Heart right ventricle (tissue), 16 donors: Measurements from ENCODE around the gene DERA. TPM values are rescaled to one million over a fixed set of nuclear protein-coding genes. Genes with fewer than 3 reads are reported as not detected.

Experiments used
- ATAC-seq, 8 donors: fragments of 200-7000 bp; cut with Tn5 transposase; one replicate each; pipeline ENCODE4 v1.9.1; 2020; ENCODE audit warnings: mild to moderate bottlenecking in 8 of 8, moderate library complexity in 8 of 8, moderate number of reproducible peaks in 1 of 8
- DNase-seq, 2 donors: peaks; one replicate each; pipeline ENCODE4 v3.0.0-alpha.2; 2020
- H3K27ac ChIP-seq, 10 donors: fragments of 200-600 bp; sonication (generic) in 2 of 10; one replicate each; pipeline versions ENCODE4 v1.5.0 to v1.8.0; 2020 to 2022; ENCODE audit warnings: mild to moderate bottlenecking in 3 of 10
- H3K27me3 ChIP-seq, 7 donors: fragments of 200-600 bp; one replicate each; pipeline ENCODE4 v1.8.0; 2021 to 2022; ENCODE audit warnings: mild to moderate bottlenecking in 2 of 7
- H3K36me3 ChIP-seq, 9 donors: fragments of 200-600 bp; sonication (generic) in 1 of 9; one replicate each; pipeline versions ENCODE4 v1.5.0 to v1.8.0; 2020 to 2022; ENCODE audit warnings: mild to moderate bottlenecking in 2 of 9
- H3K4me1 ChIP-seq, 9 donors: fragments of 200-600 bp; sonication (generic) in 1 of 9; one replicate each; pipeline versions ENCODE4 v1.5.0 to v1.8.0; 2020 to 2022; ENCODE audit warnings: mild to moderate bottlenecking in 4 of 9
- H3K4me3 ChIP-seq, 10 donors: fragments of 200-600 bp; sonication (generic) in 2 of 10; one replicate each; pipeline versions ENCODE4 v1.5.0 to v1.8.0; 2020 to 2022; ENCODE audit warnings: mild to moderate bottlenecking in 7 of 10, moderate library complexity in 2 of 10
- H3K9me3 ChIP-seq, 11 donors: fragments of 200-600 bp in 10 of 11; sonication (generic) in 2 of 11; one replicate each; pipeline versions ENCODE4 v1.5.0 to v1.8.0; 2013 to 2022; ENCODE audit warnings: mild to moderate bottlenecking in 2 of 11, control low read depth in 1 of 11, moderate library complexity in 1 of 11
- WGBS, 2 donors: extraction: QIAGEN DNeasy Blood & Tissue Kit; methylation state at CpG; one replicate each; pipeline ENCODE4 v1.1.7; 2013; ENCODE audit warnings: inconsistent platforms in 1 of 2; 5-methylcytosine and 5-hydroxymethylcytosine counted together
- intact Hi-C, 10 donors: fragments of 100-400 bp; cut with DNase I; formaldehyde crosslinking; loops; one replicate each; pipeline versions ENCODE4 v1.11.1 to v1.14.2; 2022
- polyA plus RNA-seq, 2 donors: library from polyadenylated mRNA; stranded (reverse); fragments of 200-250 nt; gene quantifications; one replicate each; pipeline ENCODE4 v1.2.3, GENCODE V29; 2013
- total RNA-seq, 10 donors: library from RNA; stranded (reverse); fragmentation: NEBNext Ultra II Directional in 3 of 10; extraction: Animal tissue kit (Norgen Biotek cat#: 25700) in 3 of 10; gene quantifications; one replicate each; pipeline versions ENCODE4 v1.2.1 to v1.2.4, GENCODE V29; 2021 to 2023
- TF ChIP-seq, protein P1 (sequence below), 9 donors: fragments of 200-600 bp; sonication (generic) in 2 of 9; IDR thresholded peaks; one replicate each; pipeline versions ENCODE4 v1.5.0 to v1.8.0; 2021 to 2022; ENCODE audit warnings: antibody characterized with exemption in 9 of 9, mild to moderate bottlenecking in 5 of 9, moderate library complexity in 1 of 9
- donor health status: Arrhythmogenic right ventricular cardiomyopathy.
- donor health status: ischemic (EF 13 %, LVEDD 7.1; RV severe dilation, severe dysfunction).
- donor health status: healthy with polysubstance abuse.
- donor health status: DM: no; HTN: yes; CAD: no.
- donor health status: DM: no; HTN: no; CAD: no.
- donor health status: ischemic (EF 25% LVEDD 6.9; RV normal size, moderate dysfunction).
- donor health status: ischemic (EF 25% LVEDD 5.7; RV mildly dilated, moderate dysfunction).
- donor health status: healthy.
- donor health status: DM: yes; HTN: yes; CAD: no.
- donor health status: Ischemic cardiomyopathy.
- donor health status: ischemic (EF 35%, LVEDD 5.7; RV mildly dilated, moderate dysfunction).
- donor health status: nonischemic (EF 11% LVEDD 7.7; RV severe dilation, severe dysfunction).
- donor health status: DM: yes; HTN: yes; CAD: no.
- donor health status: PGD.
- donor health status: ischemic (EF 29% LVEDD 5.4; RV normal size, mild dysfunction).
- donor health status: nonischemic (EF 23%, LVEDD 6.1; RV moderate dilation, normal function).

DERA gene
- total and polyA plus RNA-seq, 12 donors = 14.6 to 23.8 (median 19.2) TPM

- Histone ChIP-seq H3K27ac (no peak overlapping the region), H3K36me3 (peaks cover 0 to 6% (median 0%) of the 10 kb centered on the region in 9 donors), H3K4me1 (peaks cover 0 to 6% (median 0%) of the 10 kb centered on the region in 9 donors), H3K27me3 (no peaks in the 10 kb centered on the region), H3K9me3 (no peaks in the 10 kb centered on the region), H3K4me3 (no peak overlapping the region)
- DNase-seq (no peak), ATAC-seq (peak in 2 of 8 donors; percentile 20 to 37)
- TF ChIP-seq, protein P1, sequence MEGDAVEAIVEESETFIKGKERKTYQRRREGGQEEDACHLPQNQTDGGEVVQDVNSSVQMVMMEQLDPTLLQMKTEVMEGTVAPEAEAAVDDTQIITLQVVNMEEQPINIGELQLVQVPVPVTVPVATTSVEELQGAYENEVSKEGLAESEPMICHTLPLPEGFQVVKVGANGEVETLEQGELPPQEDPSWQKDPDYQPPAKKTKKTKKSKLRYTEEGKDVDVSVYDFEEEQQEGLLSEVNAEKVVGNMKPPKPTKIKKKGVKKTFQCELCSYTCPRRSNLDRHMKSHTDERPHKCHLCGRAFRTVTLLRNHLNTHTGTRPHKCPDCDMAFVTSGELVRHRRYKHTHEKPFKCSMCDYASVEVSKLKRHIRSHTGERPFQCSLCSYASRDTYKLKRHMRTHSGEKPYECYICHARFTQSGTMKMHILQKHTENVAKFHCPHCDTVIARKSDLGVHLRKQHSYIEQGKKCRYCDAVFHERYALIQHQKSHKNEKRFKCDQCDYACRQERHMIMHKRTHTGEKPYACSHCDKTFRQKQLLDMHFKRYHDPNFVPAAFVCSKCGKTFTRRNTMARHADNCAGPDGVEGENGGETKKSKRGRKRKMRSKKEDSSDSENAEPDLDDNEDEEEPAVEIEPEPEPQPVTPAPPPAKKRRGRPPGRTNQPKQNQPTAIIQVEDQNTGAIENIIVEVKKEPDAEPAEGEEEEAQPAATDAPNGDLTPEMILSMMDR (IDR thresholded peaks at IDR 0.05) = no peak
- WGBS, 2 donors = 77 to 84% methylated on average over 2 of the region's 2 CpGs
- intact Hi-C loops = no loop called here
Observed at GRCh38 chr12:15919418-15919817, 8.3 kb downstream of the DERA start.

GRCh38 chr12:15924956-15925355, 13.8 kb downstream of the DERA start:
- peaks cover 0 to 23% (median 11%) of the 10 kb centered on the region in 9 donors for H3K4me1 ChIP-seq
- ATAC-seq (no peak), DNase-seq (no peak)
- no peak overlapping the region for H3K27ac ChIP-seq
- 88 to 100% methylated on average over 1 of the region's 1 CpG for whole genome bisulfite sequencing, 2 donors
- intact Hi-C loops = no loop called here
- no peaks in the 10 kb centered on the region for H3K27me3 ChIP-seq
- no peaks in the 10 kb centered on the region for H3K9me3 ChIP-seq
- H3K4me3 ChIP-seq = no peak overlapping the region
- H3K36me3 ChIP-seq = no peaks in the 10 kb centered on the region
- TF ChIP-seq, protein P1 (IDR thresholded peaks at IDR 0.05) = no peak

DNA sequence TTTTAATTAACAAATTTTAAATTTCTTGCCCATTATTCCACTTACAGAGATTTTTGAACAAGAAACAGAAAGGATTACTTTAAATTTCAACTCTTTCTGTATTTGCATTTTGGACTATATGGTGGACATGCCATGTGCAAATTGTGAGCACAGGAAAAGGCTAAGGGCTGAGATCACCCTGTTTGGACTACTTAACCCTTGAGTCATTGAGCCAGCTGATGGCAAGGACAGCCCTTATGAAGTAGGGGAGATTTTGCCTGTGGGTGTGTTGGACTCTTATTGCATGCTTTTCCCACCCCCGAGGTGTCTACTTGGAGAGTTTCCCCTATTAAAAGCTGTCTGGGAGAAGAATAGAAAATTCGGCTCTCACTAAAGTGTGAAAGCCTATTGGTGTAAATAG, 17.2 kb downstream of the DERA start:
- DNase-seq (no peak), ATAC-seq (peak in 4 of 8 donors; percentile 24 to 65 (median 45))
- H3K27ac ChIP-seq = no peak overlapping the region

GRCh38 chr12:15928870-15929571, 17.9 kb downstream of the DERA start:
- WGBS, 2 donors = 53 to 58% methylated on average over 10 of the region's 10 CpGs
- Histone ChIP-seq H3K27me3 (no peaks in the 10 kb centered on the region), H3K36me3 (no peaks in the 10 kb centered on the region), H3K4me3 (no peak overlapping the region), H3K27ac (no peak overlapping the region), H3K9me3 (peaks cover 0 to 7% (median 0%) of the 10 kb centered on the region in 11 donors), H3K4me1 (peaks cover 0 to 23% (median 15%) of the 10 kb centered on the region in 9 donors)
- peak; percentile 23 to 31 for DNase-seq
- intact Hi-C loops = no loop called here
- TF ChIP-seq, protein P1 (IDR thresholded peaks at IDR 0.05) = no peak
- peak; percentile 55 to 88 (median 66) for ATAC-seq

More for the DNA sequence above, 17.2 kb downstream of the DERA start:
- Histone ChIP-seq H3K36me3 (no peaks in the 10 kb centered on the region), H3K27me3 (no peaks in the 10 kb centered on the region), H3K4me1 (peaks cover 0 to 23% (median 13%) of the 10 kb centered on the region in 9 donors), H3K9me3 (peaks cover 0 to 7% (median 0%) of the 10 kb centered on the region in 11 donors), H3K4me3 (no peak overlapping the region)
- TF ChIP-seq, protein P1 (IDR thresholded peaks at IDR 0.05) = no peak
- intact Hi-C loops = no loop called here
- 67 to 73% methylated on average over 2 of the region's 2 CpGs for WGBS, 2 donors
